ENCODE measurements around the gene ENTR1.

- TF ChIP-seq CTCF (IDR thresholded peaks at IDR 0.05) (no peak), EZH2 (IDR thresholded peaks at IDR 0.05) (no peak)
Measured at GRCh38 chr9:136453326-136453725, 42.9 kb upstream of the ENTR1 start.
